Measurements from ENCODE around the gene ANKHD1.

The ANKHD1 gene

GRCh38 chr5:140356853-140357725 lies 44.5 kb upstream of the ANKHD1 start (continued):
- TF ChIP-seq ZSCAN4 (tag by site-specific recombination; IDR thresholded peaks at IDR 0.05) (no peak), ZFHX2 (tag by site-specific recombination; conservative IDR thresholded peaks at IDR 0.05) (peak; percentile 78), ZNF670 (tag by site-specific recombination; IDR thresholded peaks at IDR 0.05; ENCODE audit: low read depth) (no peak), ZNF837 (tag by site-specific recombination; IDR thresholded peaks at IDR 0.05) (no peak), HIC1 (tag by site-specific recombination; IDR thresholded peaks at IDR 0.05) (0 out of 2 replicates have a peak, but pooled peaks have one; percentile 29), ZNF157 (tag by site-specific recombination; IDR thresholded peaks at IDR 0.05) (no peak), ZNF239 (tag by site-specific recombination; IDR thresholded peaks at IDR 0.05) (no peak), REST (tag by site-specific recombination; IDR thresholded peaks at IDR 0.05) (no peak), ZNF560 (tag by site-specific recombination; IDR thresholded peaks at IDR 0.05; ENCODE audit: borderline replicate concordance) (no peak), ZSCAN16 (tag by site-specific recombination; IDR thresholded peaks at IDR 0.05) (no peak), ZNF416 (tag by site-specific recombination; IDR thresholded peaks at IDR 0.05) (no peak), PRDM1 (tag by site-specific recombination; IDR thresholded peaks at IDR 0.05) (no peak), ZNF580 (tag by site-specific recombination; IDR thresholded peaks at IDR 0.05) (no peak), ZNF112 (tag by site-specific recombination; IDR thresholded peaks at IDR 0.05) (no peak), ZNF391 (tag by site-specific recombination; IDR thresholded peaks at IDR 0.05; ENCODE audit: borderline replicate concordance, low read depth) (no peak), KLF1 (tag by site-specific recombination; IDR thresholded peaks at IDR 0.05) (no peak), OVOL3 (tag by site-specific recombination; IDR thresholded peaks at IDR 0.05) (no peak), ZNF692 (tag by site-specific recombination; IDR thresholded peaks at IDR 0.05) (no peak), ZNF223 (tag by site-specific recombination; IDR thresholded peaks at IDR 0.05) (0 out of 2 replicates have a peak, but pooled peaks have one; percentile 45), ZNF26 (tag by site-specific recombination; IDR thresholded peaks at IDR 0.05) (no peak), ZNF302 (tag by site-specific recombination; IDR thresholded peaks at IDR 0.05; ENCODE audit: low read depth) (no peak), PBX3 (CRISPR knock-in tag; IDR thresholded peaks at IDR 0.05) (0 out of 2 replicates have a peak, but pooled peaks have one; percentile 7), ZBTB44 (tag by site-specific recombination; IDR thresholded peaks at IDR 0.05) (no peak), ZNF292 (tag by site-specific recombination; IDR thresholded peaks at IDR 0.05; ENCODE audit: borderline replicate concordance, low read depth) (no peak), ZNF121 (tag by site-specific recombination; IDR thresholded peaks at IDR 0.05) (no peak), ZNF248 (tag by site-specific recombination; IDR thresholded peaks at IDR 0.05) (no peak)

Measured in HEK293 (cell line).